GM12878 (cell line): Measurements from ENCODE around the gene WDR93. TPM values are rescaled to one million over a fixed set of nuclear protein-coding genes. Genes with fewer than 3 reads are reported as not detected.

Source experiments
- ATAC-seq: fragments of 200-7000 bp; cut with Tn5 transposase; 3 replicates; pipeline ENCODE4 v1.9.1; 2020; ENCODE audit warnings: mild to moderate bottlenecking, moderate library complexity
- BruUV-seq: library from RNA; stranded (reverse); fragments of 400-500 nt; replicated peaks from 2 replicates; lab custom pipeline; 2021; lab: Mats Ljungman, UMichigan
- CTCF ChIA-PET: fragments of 300-600 bp; sonication (Branson Sonifier 250); formaldehyde crosslinking; extraction: SDS; loops from one replicate; lab custom pipeline; 2021; ENCODE audit warnings: inconsistent platforms; lab: Yijun Ruan, JAX
- POLR2A ChIA-PET: fragments of 350-600 bp; formaldehyde crosslinking; extraction: SDS; loops from one replicate; lab custom pipeline; 2021; ENCODE audit warnings: inconsistent platforms; lab: Charles Lee
- RAD21 ChIA-PET: fragments of 300-600 bp; sonication (Branson Sonifier 250); formaldehyde crosslinking; loops from one replicate; lab custom pipeline; 2023; ENCODE audit warnings: antibody characterized with exemption; ENCODE audit not compliant: unreplicated experiment; lab: Charles Lee
- SMC1A ChIA-PET: fragments of 300-600 bp; sonication (Branson Sonifier 250); formaldehyde crosslinking; loops from one replicate; lab custom pipeline; 2023; ENCODE audit not compliant: unreplicated experiment, uncharacterized antibody; lab: Charles Lee
- DNase-seq: peaks from one replicate; pipeline ENCODE4 v3.0.0-alpha.2; 2011; ENCODE audit warnings: low read depth, low spot score
- FAIRE-seq: peaks from 3 replicates; lab custom pipeline; 2011; peaks lifted over from hg19 to GRCh38; lab: Jason Lieb, UNC
- H2AFZ ChIP-seq: 2 replicates; pipeline ENCODE4 v1.6.0; 2011; ENCODE audit warnings: low read depth, low read length, control low read depth; ENCODE audit not compliant: control insufficient read depth
- H3K27ac ChIP-seq: 2 replicates; pipeline ENCODE4 v1.5.1; 2011; ENCODE audit warnings: control low read depth; ENCODE audit not compliant: control insufficient read depth, insufficient read depth
- H3K27me3 ChIP-seq, 2 experiments: replicated peaks in 1 of 2; 2 replicates each; pipeline versions ENCODE4 v1.6.0 to v1.6.1; 2011; ENCODE audit warnings: low read length in 1 of 2; ENCODE audit not compliant: control insufficient read depth in 2 of 2, insufficient read depth in 2 of 2
- H3K36me3 ChIP-seq, 2 experiments: 2 replicates each; pipeline ENCODE4 v1.5.1; 2011; ENCODE audit warnings: low read length in 1 of 2; ENCODE audit not compliant: control insufficient read depth in 2 of 2, insufficient read depth in 2 of 2
- H3K4me1 ChIP-seq: 2 replicates; pipeline ENCODE4 v1.6.1; 2011; ENCODE audit warnings: mild to moderate bottlenecking, low read length, moderate library complexity, mixed read lengths; ENCODE audit not compliant: control insufficient read depth, insufficient read depth
- H3K4me2 ChIP-seq: 2 replicates; pipeline ENCODE4 v1.6.0; 2011; ENCODE audit warnings: control low read depth; ENCODE audit not compliant: control insufficient read depth, insufficient read depth
- H3K4me3 ChIP-seq: fragments of 200-600 bp; sonication (generic); 2 replicates; pipeline ENCODE4 v1.5.1; 2016
- H3K79me2 ChIP-seq: 2 replicates; pipeline ENCODE4 v1.6.0; 2011; ENCODE audit warnings: low read length; ENCODE audit not compliant: control insufficient read depth, insufficient read depth
- H3K9ac ChIP-seq: 2 replicates; pipeline ENCODE4 v1.8.0; 2011; ENCODE audit warnings: low read length, control low read depth, mixed read lengths; ENCODE audit not compliant: control insufficient read depth, insufficient read depth
- H3K9me3 ChIP-seq: replicated peaks from 3 replicates; pipeline ENCODE4 v1.5.1; 2011; ENCODE audit warnings: mild to moderate bottlenecking, low read length; ENCODE audit not compliant: control insufficient read depth, insufficient read depth
- H4K20me1 ChIP-seq: 2 replicates; pipeline ENCODE4 v1.6.0; 2011; ENCODE audit not compliant: control insufficient read depth, insufficient read depth
- CBX5 ChIP-seq: sonication (generic); IDR thresholded peaks from 2 replicates; pipeline ENCODE4 v1.6.1; 2016; ENCODE audit warnings: low read depth, moderate library complexity, mild to moderate bottlenecking, inconsistent platforms
- CHD4 ChIP-seq: fragments of 200-600 bp; sonication (generic); IDR thresholded peaks from 2 replicates; pipeline ENCODE4 v1.6.1; 2016; ENCODE audit warnings: mild to moderate bottlenecking
- HDGF ChIP-seq: fragments of 450-650 bp; IDR thresholded peaks from 2 replicates; pipeline ENCODE4 v1.6.1; 2016; ENCODE audit warnings: antibody characterized with exemption
- KLF5 ChIP-seq: fragments of 450-650 bp; IDR thresholded peaks from 2 replicates; pipeline ENCODE4 v1.6.1; 2014; ENCODE audit warnings: mild to moderate bottlenecking; ENCODE audit not compliant: partially characterized antibody
- MTA3 ChIP-seq: IDR thresholded peaks from 2 replicates; pipeline ENCODE4 v1.6.1; 2012; ENCODE audit warnings: low read length, inconsistent platforms, borderline replicate concordance
- POLR2A ChIP-seq: IDR thresholded peaks from 2 replicates; pipeline ENCODE4 v1.6.1; 2011; ENCODE audit warnings: low read depth, mild to moderate bottlenecking, low read length
- RBBP5 ChIP-seq: fragments of 200-600 bp; sonication (generic); conservative IDR thresholded peaks from 2 replicates; pipeline ENCODE4 v1.6.1; 2016
- RUNX3 ChIP-seq: IDR thresholded peaks from 2 replicates; pipeline ENCODE4 v1.6.1; 2012; ENCODE audit warnings: low read length, inconsistent platforms
- SRF ChIP-seq, 2 experiments: IDR thresholded peaks; 2 replicates each; pipeline ENCODE4 v1.6.1; 2011; ENCODE audit warnings: low read depth in 2 of 2, low read length in 2 of 2, mild to moderate bottlenecking in 1 of 2, moderate library complexity in 1 of 2
- STAT3 ChIP-seq: IDR thresholded peaks from 2 replicates; pipeline ENCODE4 v1.6.1; 2011; ENCODE audit warnings: low read depth, low read length, improper control_type of control experiment
- WGBS: methylation state at CpG from one replicate; pipeline ENCODE4 v1.1.6; 2016; ENCODE audit warnings: low lambda C conversion rate; ENCODE audit not compliant: insufficient replicate concordance, insufficient coverage; ENCODE audit errors: missing lambda C conversion rate; 5-methylcytosine and 5-hydroxymethylcytosine counted together
- in situ Hi-C: fragments of 300-500 bp; cut with MboI; formaldehyde crosslinking; loops from 9 replicates; pipeline ENCODE4 v1.14.3; 2018; ENCODE audit warnings: mixed read lengths
- intact Hi-C: fragments of 100-400 bp; cut with micrococcal nuclease; formaldehyde crosslinking; loops from one replicate; pipeline ENCODE4 v1.14.2; 2022; ENCODE audit not compliant: unreplicated experiment
- polyA plus RNA-seq, 11 experiments: library from polyadenylated mRNA; depleted of rRNA in 4 of 11; unstranded in 6 of 11; stranded (reverse) in 5 of 11; fragments of >200 nt; fragmentation: Nextera tagmentation in 4 of 11; fragmentation: Illumina TruSeq in 1 of 11; extraction: Ambion mirVana in 4 of 11; extraction: Trizol in 1 of 11; gene quantifications; 1 replicate in 1 of 11; 2 replicates in 10 of 11; pipeline versions ENCODE4 v1.2.1 to v1.2.3, GENCODE V29; 2011 to 2016; ENCODE audit warnings: inconsistent platforms in 2 of 11, missing spikeins in 2 of 11, low read depth in 1 of 11
- total RNA-seq, 4 experiments: library from RNA; depleted of rRNA in 3 of 4; stranded (reverse); fragments of >200 nt in 3 of 4; fragmentation: Illumina TruSeq in 1 of 4; extraction: Trizol in 1 of 4; gene quantifications; 2 replicates each; pipeline versions ENCODE4 v1.2.1 to v1.2.3, GENCODE V29; 2013 to 2021
- TF ChIP-seq, protein P1 (sequence below): fragments of 450-650 bp; IDR thresholded peaks from 2 replicates; pipeline ENCODE4 v1.6.1; 2014; ENCODE audit warnings: mild to moderate bottlenecking
- TF ChIP-seq, protein P2 (sequence below): IDR thresholded peaks from 2 replicates; pipeline ENCODE4 v1.6.1; 2011; ENCODE audit warnings: borderline replicate concordance, low read depth, mild to moderate bottlenecking, moderate library complexity, low read length; ENCODE audit not compliant: insufficient read depth, poor library complexity, severe bottlenecking

WDR93 gene
- total and polyA plus RNA-seq, 10 of the 15 experiments (the other 5 are each of a cell fraction or from before 2014, with no cell fraction given), result not detected

GRCh38 chr15:89731275-89731674, 40.7 kb downstream of the WDR93 start:
- POLR2A ChIA-PET, result no interaction called here
- SMC1A ChIA-PET, result no interaction called here
- no peak for FAIRE-seq

More at GRCh38 chr15:89731275-89731674, 40.7 kb downstream of the WDR93 start:
- Histone ChIP-seq H3K4me2 (no peak overlapping the region), H3K4me1 (no peaks in the 10 kb centered on the region), H3K27me3 (no peaks in the 10 kb centered on the region), H2AFZ (no peak overlapping the region), H4K20me1 (no peaks in the 10 kb centered on the region), H3K27ac (no peak overlapping the region), H3K4me3 (no peak overlapping the region), H3K9ac (no peak overlapping the region), H3K9me3 (no peaks in the 10 kb centered on the region), H3K36me3 (no peaks in the 10 kb centered on the region), H3K79me2 (no peaks in the 10 kb centered on the region)
- no peak for DNase-seq
- BruUV-seq, result no TSS peak
- ChIA-PET CTCF (interaction anchor here (0.8 to 3.2 kb wide), 2 partner anchors 9 to 143 kb away, joined by 5 to 19 read pairs; no protein-coding TSS in a partner anchor), RAD21 (interaction anchor here (1.0 kb wide), 1 partner anchor 8 kb away, joined by 3 read pairs; no protein-coding TSS in a partner anchor)
- ATAC-seq, result no peak
- WGBS, result 41% methylated on average over 5 of the region's 5 CpGs
- TF ChIP-seq RUNX3, result no peak
- TF ChIP-seq MTA3, result no peak
- no peak for TF ChIP-seq KLF5
- TF ChIP-seq, protein P1, sequence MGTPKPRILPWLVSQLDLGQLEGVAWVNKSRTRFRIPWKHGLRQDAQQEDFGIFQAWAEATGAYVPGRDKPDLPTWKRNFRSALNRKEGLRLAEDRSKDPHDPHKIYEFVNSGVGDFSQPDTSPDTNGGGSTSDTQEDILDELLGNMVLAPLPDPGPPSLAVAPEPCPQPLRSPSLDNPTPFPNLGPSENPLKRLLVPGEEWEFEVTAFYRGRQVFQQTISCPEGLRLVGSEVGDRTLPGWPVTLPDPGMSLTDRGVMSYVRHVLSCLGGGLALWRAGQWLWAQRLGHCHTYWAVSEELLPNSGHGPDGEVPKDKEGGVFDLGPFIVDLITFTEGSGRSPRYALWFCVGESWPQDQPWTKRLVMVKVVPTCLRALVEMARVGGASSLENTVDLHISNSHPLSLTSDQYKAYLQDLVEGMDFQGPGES, result no peak
- no peak for TF ChIP-seq POLR2A
- TF ChIP-seq CHD4, result no peak
- no peak for TF ChIP-seq RBBP5
- TF ChIP-seq HDGF, result no peak
- TF ChIP-seq STAT3, result no peak
- TF ChIP-seq CBX5, result no peak
- TF ChIP-seq SRF (IDR thresholded peaks at IDR 0.05; ENCODE audit: low read depth in 2 of 2, low read length in 2 of 2), result no peak
- TF ChIP-seq, protein P2, sequence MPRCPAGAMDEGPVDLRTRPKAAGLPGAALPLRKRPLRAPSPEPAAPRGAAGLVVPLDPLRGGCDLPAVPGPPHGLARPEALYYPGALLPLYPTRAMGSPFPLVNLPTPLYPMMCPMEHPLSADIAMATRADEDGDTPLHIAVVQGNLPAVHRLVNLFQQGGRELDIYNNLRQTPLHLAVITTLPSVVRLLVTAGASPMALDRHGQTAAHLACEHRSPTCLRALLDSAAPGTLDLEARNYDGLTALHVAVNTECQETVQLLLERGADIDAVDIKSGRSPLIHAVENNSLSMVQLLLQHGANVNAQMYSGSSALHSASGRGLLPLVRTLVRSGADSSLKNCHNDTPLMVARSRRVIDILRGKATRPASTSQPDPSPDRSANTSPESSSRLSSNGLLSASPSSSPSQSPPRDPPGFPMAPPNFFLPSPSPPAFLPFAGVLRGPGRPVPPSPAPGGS, result no peak
- intact Hi-C loops, result no loop called here
- in situ Hi-C loops, result no loop called here
